NCI-H128 (cell line): Measurements from ENCODE around the gene RAG1.

Source experiments
- DNase-seq: peaks from one replicate; lab custom pipeline; 2025; ENCODE audit not compliant: unreplicated experiment; lab: John Stamatoyannopoulos, UW

Gene RAG1

GRCh38 chr11:36627006-36627405, 59.2 kb downstream of the RAG1 start:
- DNase-seq = no peak

GRCh38 chr11:36627471-36627870, 59.7 kb downstream of the RAG1 start:
- DNase-seq = no peak

- DNase-seq = no peak
Measured at GRCh38 chr11:36628141-36628540, 60.3 kb downstream of the RAG1 start.

GRCh38 chr11:36628765-36629244, 61.0 kb downstream of the RAG1 start:
- DNase-seq = no peak
